Measurements from ENCODE around the gene RPS27L.

Gene RPS27L

GRCh38 chr15:63134245-63134985, 22.9 kb downstream of the RPS27L start:
- no peak for DNase-seq (ENCODE audit: low read depth)
- no peak for TF ChIP-seq MAX (IDR thresholded peaks at IDR 0.05; ENCODE audit: low read depth, low read length)
- TF ChIP-seq MYC (IDR thresholded peaks at IDR 0.05; ENCODE audit: low read depth, low read length), result no peak
- TF ChIP-seq POLR2A (IDR thresholded peaks at IDR 0.05; ENCODE audit: extremely low read depth, insufficient read length), result no peak
- no peak for TF ChIP-seq CTCF (IDR thresholded peaks at IDR 0.05; ENCODE audit: low read depth, low read length)
- no peak overlapping the region for H3K4me3 ChIP-seq (ENCODE audit: low read depth, low read length)

GRCh38 chr15:63133786-63134185, 23.5 kb downstream of the RPS27L start:
- TF ChIP-seq POLR2A (IDR thresholded peaks at IDR 0.05; ENCODE audit: extremely low read depth, insufficient read length) (no peak), CTCF (IDR thresholded peaks at IDR 0.05; ENCODE audit: low read depth, low read length) (no peak), MYC (IDR thresholded peaks at IDR 0.05; ENCODE audit: low read depth, low read length) (no peak)
- no peak for DNase-seq (ENCODE audit: low read depth)
- no peak overlapping the region for H3K4me3 ChIP-seq (ENCODE audit: low read depth, low read length)

GRCh38 chr15:63126726-63127125, 30.6 kb downstream of the RPS27L start:
- no peak for TF ChIP-seq POLR2A (IDR thresholded peaks at IDR 0.05; ENCODE audit: extremely low read depth, insufficient read length)
- TF ChIP-seq CTCF (IDR thresholded peaks at IDR 0.05; ENCODE audit: low read depth, low read length), result no peak
- TF ChIP-seq MAX (IDR thresholded peaks at IDR 0.05; ENCODE audit: low read depth, low read length), result no peak
- no peak for TF ChIP-seq MYC (IDR thresholded peaks at IDR 0.05; ENCODE audit: low read depth, low read length)
- no peak overlapping the region for H3K4me3 ChIP-seq (ENCODE audit: low read depth, low read length)

GRCh38 chr15:63124506-63124905, 32.8 kb downstream of the RPS27L start:
- DNase-seq (ENCODE audit: low read depth), result no peak
- H3K4me3 ChIP-seq (ENCODE audit: low read depth, low read length), result no peak overlapping the region
- TF ChIP-seq MAX (IDR thresholded peaks at IDR 0.05; ENCODE audit: low read depth, low read length), result no peak
- no peak for TF ChIP-seq MYC (IDR thresholded peaks at IDR 0.05; ENCODE audit: low read depth, low read length)
- no peak for TF ChIP-seq CTCF (IDR thresholded peaks at IDR 0.05; ENCODE audit: low read depth, low read length)
- no peak for TF ChIP-seq POLR2A (IDR thresholded peaks at IDR 0.05; ENCODE audit: extremely low read depth, insufficient read length)

More at GRCh38 chr15:63126726-63127125, 30.6 kb downstream of the RPS27L start:
- no peak for DNase-seq (ENCODE audit: low read depth)

GRCh38 chr15:63122002-63122875, 35.0 kb downstream of the RPS27L start:
- peak overlapping the region; percentile 66 for H3K4me3 ChIP-seq (ENCODE audit: low read depth, low read length)
- DNase-seq (ENCODE audit: low read depth), result peak; percentile 84
- TF ChIP-seq MYC (IDR thresholded peaks at IDR 0.05; ENCODE audit: low read depth, low read length), result 0 out of 2 replicates have a peak, but pooled peaks have one; percentile 40
- TF ChIP-seq CTCF (IDR thresholded peaks at IDR 0.05; ENCODE audit: low read depth, low read length), result no peak
- no peak for TF ChIP-seq POLR2A (IDR thresholded peaks at IDR 0.05; ENCODE audit: extremely low read depth, insufficient read length)
- peak; percentile 57 for TF ChIP-seq MAX (IDR thresholded peaks at IDR 0.05; ENCODE audit: low read depth, low read length)
